ENCODE measurements around the gene ZNF415. TPM values are rescaled to one million over a fixed set of nuclear protein-coding genes. Genes with fewer than 3 reads are reported as not detected.
A peak's percentile ranks its signal among the peaks of the same experiment; 100 is the strongest.
"Not testable (repeated sequence)": the region's sequence is repeated elsewhere in the genome, so short reads cannot be mapped to it uniquely, and the experiment has no call there.

The ZNF415 gene
- 3.7 and 6.9 TPM in 2 replicates for total RNA-seq
- 3.2 TPM for polyA plus RNA-seq (2012)

DNA sequence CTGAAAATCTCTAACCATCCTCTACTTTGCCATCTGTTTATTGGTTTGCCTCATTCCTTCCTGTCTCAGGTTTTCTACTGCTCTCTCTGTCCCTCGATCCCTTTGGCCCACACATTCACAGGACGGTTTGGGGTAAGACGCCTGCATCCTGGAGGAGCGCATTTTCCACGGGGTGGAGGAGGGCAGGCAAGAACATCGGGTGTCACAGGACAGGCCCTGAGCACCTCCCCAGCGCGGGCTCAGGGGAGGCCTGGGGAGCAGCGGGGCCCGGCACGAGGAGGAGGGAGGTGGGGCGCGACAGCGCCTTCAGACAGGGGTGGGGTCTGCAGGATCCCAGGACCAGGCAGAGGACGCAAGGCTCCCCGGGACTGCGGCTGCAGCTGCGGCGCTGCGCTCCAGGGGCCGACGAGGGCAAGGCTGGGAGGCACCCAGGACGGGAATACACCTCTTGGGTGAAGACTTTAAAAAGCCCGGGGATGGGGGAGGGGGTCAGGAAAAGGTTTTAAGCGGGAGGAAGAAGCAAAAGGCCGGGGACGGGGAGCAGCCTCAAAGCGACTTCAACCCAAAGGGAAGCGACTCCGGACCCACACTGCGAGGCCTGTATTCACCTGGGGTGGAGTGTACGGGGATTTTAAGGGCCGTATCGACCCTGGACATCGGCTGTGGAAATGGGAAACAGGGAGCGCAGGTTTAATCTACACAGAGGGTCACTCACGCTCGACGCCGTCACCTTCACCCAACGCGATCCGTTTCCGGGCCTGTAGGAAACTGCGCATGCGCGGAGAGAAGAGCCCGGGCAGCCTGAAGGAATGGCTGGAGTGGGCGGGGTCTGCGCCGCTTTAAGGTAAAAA, at the start of gene ZNF415:
Gene ZNF415 (minus strand): TSS at position 770 of the 851 bp plus-strand sequence. CDS start 10,234 bp downstream, outside the sequence.
- peak; percentile 53 for DNase-seq (ENCODE audit: low read depth)

DNA sequence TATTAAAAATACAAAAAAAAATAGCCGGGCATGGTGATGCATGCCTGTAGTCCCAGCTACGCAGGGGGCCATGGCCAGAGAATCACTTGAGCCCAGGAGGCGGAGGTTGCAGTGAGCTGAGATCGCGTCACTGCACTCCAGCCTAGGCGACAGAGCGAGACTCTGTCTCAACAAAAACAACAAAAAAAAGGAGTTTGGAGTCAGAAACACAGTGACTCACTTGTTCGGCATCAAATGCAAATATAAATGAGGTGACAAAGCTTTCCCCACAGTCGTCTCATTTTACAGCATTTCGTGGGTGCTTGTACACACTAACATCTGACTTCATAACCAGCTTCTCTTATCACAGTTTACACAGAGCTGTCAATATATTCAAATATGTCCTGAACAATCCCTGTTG, 49.5 kb upstream of the ZNF415 start:
- DNase-seq (ENCODE audit: low read depth) = peak; percentile 3

DNA sequence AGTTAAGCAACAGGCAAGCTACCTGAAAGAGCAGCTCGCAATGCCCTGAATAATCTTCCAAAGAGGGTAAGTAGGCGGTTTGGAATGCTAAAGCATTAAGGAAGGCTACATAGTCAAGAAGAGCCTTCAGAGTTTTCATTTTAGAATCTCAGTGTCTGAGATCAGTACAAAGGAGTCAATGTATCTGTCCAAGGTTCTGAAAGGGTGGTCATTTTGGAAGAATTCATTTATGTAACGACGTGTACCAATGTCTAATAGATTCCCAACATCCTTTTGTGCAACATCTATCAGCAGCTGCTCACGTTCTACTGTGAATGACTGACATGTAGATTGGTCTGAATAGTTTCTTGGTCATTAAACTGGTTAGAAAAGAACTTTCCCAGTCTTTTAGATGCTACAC, 45.3 kb upstream of the ZNF415 start:
- DNase-seq (ENCODE audit: low read depth) = peak; percentile 3

DNA sequence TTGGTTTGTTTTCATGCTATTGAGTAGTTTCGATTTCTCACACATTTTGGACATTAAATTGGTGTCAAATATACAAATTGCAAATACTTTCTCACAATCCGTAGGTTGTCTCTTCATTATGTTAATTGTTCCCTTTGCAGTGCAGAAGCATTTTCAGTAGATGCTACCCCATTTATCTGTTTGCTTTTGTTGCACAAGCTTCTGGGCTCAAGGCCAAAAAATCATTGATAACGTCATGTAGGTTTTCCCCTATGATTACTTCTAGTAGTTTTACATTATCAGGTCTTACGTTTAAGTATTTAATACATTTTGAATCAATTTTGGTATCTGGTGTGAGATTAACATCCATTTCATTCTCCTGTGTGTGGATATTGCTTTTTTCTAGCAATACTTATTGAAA, 40.2 kb upstream of the ZNF415 start:
- DNase-seq (ENCODE audit: low read depth) = no peak

DNA sequence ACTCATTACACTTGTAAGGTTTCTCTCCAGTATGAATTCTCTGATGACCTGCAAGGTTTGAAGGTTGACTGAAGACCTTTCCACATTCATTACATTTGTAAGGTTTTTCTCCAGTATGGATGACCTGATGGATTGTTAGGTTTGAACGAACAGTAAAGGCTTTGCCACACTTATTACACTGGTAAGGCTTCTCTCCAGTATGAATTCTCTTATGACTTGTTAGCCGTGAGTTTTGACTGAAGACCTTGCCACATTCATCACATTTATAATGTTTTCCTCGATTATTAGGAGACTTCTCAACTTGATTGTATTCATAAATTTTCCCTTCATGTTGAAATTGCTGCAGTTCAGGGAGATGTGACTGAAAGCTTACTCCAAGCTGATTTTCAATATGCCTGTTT, 33.0 kb upstream of the ZNF415 start:
- DNase-seq (ENCODE audit: low read depth) = no peak

DNA sequence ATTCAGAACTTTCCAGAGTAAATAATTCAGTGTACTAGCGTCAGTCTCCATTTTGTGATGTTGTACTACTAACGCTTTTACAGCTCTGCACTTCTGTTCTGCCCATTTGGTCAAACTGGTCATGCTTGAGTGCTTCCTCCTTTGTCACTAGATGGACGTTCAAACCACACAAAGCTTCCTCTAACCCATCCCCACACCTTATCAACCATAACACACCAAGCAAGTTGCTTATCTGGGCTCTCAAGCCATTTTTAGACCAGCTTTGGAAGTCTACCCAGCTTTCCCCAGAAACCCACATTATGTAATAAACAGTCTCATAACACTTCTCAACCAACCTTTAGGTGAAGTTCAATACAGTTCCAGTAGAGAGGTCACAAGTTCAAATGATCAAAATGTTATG, 28.4 kb upstream of the ZNF415 start:
- no peak for DNase-seq (ENCODE audit: low read depth)

DNA sequence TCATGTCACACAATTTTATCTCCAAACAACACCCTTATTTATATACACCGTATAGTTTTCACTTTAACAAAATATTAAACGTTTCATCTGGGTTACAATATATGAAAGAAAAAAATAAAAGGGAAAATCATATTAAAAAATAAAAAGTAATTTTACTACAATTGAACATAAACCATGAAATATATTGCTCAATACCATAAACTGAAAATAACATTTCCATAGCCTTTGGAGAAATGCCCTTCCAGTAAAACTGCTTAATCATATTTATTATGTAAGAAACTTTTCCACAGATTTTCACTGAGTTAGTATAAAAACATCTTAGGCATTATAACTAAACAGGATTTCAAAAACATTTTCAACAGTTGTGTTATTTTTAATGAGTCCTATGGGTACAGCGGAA, 27.6 kb upstream of the ZNF415 start:
- DNase-seq (ENCODE audit: low read depth) = no peak

DNA sequence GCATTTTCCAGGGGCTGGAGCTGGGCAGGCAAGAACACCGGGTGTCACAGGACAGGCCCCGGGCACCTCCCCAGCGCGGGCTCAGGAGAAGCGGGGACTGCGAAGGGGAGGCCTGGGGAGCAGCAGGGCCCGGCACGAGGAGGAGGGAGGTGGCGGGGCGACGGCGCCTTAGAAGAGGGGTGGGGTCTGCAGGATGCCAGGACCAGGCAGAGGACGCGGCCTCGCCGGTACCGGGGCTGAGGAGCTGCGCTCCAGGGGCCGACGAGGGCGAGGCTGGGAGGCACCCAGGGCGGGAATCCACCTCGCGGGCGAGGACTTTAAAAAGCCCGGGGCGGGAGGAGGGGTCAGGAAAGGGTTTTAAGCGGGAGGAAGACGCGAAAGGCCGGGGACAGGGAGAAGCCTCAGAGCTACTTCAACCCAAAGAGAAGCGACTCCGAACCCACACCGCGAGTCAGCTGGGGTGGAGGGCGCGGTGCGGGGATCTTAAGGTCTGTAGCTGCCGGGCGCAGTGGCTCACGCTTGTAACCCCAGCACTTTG, 25.5 kb upstream of the ZNF415 start:
- DNase-seq (ENCODE audit: low read depth) = peak; percentile 14

DNA sequence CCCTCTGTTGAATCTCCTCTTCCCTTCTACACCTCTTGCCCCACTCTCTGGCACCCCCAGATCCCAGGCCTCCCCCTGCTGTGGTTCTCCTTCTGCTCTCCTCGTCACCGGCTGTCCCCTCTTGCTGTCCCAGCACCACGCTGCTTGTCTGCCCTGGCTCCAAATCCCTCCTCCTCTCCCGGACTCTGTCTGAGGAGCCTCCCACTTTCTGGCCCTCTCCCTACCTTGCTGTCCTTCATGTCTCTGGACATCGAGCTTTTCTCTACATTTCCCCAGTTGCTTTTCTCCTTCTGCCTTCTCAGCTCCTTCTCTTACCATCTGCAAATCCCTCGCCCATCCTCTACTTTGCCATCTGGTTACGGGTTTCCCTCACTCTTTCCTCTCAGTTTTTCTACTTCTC, 24.9 kb upstream of the ZNF415 start:
- DNase-seq (ENCODE audit: low read depth) = peak; percentile 0

DNA sequence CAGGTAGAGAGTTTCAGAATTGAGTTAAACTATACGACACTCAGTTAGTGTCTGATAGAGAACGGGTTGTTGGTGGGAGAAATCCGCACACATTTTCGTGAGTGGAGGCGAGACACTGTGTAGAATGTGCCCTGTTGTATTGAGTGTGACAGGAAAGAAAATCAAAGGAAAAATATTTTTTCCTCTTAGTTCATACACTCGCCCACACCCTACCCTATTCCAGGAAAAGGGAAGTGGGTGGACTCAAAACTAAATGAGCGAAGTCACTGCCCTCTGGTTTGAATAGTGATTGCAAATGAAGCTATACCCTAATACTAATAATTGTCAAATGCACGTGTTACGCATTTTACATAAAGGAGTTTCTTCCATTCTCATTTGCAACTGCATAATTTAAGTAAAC, 24.1 kb upstream of the ZNF415 start:
- no peak for DNase-seq (ENCODE audit: low read depth)

DNA sequence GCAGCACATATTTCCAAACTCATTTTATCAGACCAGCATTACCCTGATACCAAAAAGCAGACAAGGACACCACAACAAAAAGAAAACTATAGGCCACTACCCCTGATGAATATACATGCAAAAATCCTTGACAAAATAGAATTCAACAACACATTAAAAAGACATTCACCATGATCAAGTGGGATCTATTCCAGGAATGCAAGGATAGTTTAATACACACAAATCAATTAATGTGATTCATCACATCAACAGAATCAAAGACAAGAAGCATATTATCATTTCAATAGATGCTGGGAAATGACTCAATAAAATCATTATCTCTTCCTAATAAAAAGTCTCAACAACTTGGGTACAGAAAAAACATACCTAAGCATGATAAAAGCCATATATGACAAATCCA, 14.9 kb upstream of the ZNF415 start:
- peak; percentile 1 for DNase-seq (ENCODE audit: low read depth)

DNA sequence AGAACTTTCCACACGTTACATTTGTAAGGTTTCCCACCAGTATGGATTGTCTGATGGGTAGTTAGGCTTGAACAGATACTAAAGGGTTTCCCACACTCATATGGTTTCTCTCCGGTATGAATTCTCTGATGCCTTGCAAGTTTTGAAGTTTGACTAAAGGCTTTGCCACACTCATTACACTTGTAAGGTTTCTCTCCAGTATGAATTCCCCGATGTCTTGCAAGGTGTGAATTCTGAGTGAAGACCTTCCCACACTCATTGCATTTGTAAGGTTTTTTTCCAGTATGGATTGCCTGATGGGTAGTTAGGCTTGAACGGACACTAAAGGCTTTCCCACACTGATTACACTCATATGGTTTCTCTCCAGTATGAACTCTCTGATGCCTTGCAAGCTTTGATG, 7.6 kb upstream of the ZNF415 start:
- DNase-seq (ENCODE audit: low read depth) = no peak

DNA sequence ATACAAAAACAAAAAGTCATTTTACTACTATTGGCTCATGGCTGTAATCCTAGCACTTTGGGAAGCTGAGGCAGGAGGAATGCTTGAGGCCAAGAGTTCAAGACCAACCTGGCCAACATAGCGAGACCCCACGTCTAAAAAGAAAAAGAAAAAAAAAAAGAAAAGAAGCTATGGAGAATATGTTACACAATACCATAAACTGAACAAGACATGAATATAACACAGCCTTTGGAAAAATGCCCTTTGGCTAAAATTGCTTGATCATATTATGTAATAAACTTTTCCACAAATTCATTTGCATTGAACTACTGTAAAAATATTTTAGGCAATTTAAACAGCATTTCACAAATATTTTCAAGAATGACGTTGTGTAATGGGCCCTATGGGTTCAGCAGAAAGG, 3.7 kb upstream of the ZNF415 start:
- no peak for DNase-seq (ENCODE audit: low read depth)

DNA sequence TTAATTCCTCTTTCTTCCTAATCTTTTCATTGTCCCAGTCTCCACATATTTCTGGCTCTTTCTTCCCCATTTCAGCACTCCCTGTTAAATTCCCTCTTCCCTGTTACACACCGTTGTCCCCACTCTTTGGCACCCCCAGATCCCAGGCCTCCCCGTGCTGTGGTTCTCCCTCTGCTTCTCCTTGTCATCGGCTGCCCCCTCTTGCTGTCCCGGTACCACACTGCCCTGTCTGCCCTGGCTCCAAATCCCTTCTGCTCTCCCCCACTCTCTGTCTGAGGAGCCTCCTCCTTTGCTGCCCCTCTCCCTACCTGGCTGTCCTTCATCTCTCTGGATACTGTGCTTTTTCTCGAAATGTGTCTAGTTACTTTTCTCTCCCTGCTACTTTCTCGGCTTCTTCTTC, 983 bp downstream of the ZNF415 start:
- DNase-seq (ENCODE audit: low read depth) = no peak

DNA sequence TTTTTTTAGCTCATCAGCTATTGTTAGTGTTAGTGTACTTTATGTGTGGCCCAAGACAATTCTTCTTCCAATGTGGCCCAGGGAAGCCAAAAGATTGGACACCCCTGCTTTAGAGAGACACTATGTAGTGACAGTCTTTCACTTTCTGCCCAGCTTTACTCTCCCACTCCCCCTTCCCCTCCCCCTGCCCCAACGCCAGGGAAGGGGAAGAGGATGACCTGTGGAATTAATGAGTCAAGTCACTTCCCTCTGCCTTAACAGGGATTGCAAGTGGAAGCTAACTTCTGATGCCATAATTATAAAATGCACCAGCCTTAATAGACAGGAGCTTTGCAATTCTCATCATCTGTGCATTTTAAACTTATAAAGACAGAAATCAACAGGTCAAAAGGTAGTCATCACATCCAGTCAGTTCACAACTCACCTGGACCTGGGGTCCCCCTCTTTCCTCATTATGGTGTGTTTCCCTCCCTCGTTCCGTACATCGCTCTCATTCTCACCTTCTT, 1.6 kb downstream of the ZNF415 start:
- no peak for DNase-seq (ENCODE audit: low read depth)

DNA sequence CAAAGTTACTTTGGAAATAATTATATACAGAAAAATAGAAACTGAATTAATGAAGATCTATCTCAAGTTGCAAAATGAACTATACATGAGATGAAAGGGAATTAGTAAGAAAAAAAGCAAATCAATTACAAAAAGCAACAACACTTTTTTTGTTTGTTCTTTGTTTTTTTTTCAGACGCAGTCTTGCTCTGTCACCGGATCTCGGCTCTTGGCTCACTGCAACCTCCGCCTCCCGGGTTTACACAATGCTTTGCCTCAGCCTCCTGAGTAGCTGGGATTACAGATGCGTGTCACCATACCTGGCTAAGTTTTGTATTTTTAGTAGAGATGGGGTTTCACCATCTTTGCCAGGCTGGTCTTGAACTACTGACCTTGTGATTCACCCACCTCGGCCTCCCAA, 2.2 kb downstream of the ZNF415 start:
- no peak for DNase-seq (ENCODE audit: low read depth)

DNA sequence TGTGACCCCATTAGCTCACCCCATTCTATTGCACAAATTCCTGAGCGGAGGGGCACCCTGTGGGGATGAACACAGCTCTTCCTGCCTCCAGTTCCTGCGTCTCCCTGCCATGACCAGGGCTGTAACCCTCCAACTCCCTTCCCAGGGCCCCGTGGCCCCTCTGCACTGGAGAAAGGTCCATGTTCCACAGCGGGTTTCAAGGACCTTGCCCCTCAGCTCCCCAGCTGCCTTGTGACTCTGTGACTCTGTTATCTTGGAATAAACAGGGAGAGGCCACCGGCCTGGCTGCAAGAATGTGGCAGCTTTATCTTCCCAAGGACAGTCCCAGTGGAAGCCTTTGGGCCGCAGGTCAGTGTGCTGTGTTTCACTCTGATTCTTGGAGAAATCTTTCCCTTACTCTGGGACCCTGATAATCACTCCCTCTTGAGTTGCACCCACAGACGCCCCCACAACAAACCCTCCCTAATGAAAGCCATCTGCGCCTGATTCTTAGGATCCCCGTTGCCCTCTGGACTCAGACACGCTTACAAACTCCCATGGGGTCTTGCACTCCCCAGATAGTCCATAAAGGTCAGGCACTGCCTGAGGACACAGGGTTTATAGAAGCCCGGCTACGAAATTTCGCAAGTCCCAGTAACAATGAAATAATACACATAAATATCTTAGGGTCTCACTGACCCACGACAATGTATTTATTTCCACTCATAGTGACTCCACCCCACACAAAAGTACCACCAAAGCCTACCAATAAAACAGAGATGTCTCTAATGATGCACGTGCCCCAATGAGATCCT, 5.8 kb downstream of the ZNF415 start:
- not testable (repeated sequence) for DNase-seq (ENCODE audit: low read depth)

DNA sequence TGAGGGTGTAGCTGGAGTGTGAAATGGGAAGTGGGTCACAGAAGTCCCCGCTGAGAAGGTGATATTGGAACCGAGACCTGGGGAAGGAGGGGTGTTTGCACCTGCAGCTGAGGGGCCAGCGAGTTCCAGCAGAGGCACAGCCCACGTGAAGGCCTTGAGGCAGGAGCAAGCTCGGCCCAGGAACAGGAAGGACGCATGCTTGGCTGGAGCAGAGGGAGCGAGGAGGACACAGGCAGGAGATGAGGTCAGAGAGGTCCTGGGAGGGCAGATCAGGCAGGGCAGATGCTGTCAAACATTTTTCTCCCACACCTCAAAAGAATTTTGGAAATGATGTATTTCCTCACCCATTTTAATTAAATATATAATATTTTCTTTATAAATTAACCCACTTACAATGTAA, 9.3 kb downstream of the ZNF415 start:
- no peak for DNase-seq (ENCODE audit: low read depth)

DNA sequence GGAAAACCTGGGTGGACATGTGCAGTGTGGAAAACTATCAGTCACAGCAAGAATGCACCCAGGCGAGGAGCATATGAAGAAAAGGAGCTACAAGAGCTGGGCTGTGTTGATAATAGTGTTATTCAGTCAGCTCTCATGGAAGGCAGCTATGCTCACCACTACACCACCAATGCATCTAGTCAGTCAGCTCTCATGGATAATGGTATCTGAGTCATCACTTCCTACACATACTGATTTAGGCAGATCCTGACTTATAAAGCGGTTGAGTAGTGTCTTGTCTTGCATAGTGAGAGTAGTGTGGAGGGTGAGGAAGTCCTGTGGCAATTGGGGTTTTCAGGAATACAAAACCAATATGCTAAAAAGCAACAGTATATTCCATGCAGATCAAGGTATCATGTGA, 20.4 kb downstream of the ZNF415 start:
- DNase-seq (ENCODE audit: low read depth) = no peak

DNA sequence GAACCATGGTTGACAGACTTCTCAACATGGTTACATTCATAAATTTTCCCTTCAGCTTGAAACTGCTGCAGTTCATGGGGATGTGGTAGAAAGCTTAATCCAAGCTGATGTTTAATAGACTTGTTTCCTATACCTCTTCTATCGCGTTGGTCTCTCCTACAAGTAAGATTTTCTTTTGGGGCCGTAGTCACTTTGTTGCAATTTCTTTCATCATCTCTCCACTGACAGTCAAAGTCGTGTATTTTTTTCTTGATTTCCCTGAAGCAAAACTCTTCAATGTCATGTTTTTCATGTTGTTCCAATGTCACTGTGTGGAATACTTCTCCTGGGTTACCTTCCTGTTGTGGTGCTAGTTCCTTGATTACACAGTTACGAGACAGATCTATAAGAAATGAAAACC, 23.2 kb downstream of the ZNF415 start:
- no peak for DNase-seq (ENCODE audit: low read depth)

DNA sequence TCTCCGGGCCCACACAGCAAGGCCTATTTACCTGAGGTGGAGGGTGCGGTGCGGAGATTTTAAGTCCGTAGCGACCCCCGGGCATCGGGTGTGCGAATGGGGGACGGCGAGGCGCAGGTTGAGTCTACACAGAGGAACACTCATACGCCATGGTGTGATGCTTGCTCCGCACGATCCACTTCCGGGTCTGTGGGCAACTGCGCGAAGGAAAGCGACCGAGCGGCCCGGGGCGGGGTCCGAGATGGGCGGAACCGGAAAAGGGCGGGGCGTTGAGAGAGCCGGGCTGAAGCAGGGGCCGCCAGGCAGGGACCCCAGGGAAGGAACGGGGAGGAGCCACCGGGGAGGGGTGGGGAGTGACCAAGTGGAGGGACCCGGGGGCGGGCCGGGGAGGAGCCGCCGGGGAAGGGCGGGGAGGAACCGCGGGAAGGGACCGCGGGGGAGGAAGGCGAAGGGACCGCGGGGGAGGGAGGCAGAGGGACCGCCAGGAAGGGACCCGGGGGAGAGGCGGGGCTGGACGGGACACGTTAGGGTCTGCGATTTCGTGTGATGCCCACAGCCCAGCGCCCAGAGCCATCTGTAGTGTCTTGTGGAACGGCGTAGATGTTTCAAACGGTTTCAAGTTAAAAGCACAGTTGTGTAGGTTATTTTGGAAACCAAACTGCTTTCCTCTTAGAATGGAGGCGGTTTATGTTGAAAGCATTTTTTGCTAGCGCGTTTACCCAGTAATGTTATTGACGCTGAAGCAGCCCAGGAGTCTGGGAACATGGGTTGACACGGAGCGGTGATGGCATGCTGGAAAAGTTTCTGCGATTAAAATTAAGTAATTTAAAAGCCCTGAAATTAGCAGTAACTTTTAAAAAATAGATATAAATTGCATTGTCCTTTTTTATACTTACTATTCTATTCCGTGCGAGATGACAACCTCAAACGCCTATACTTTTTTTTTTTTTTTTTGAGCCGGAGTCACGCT, 29.2 kb downstream of the ZNF415 start, which contains the start of gene ZNF160:
Gene ZNF160 (minus strand): TSS at position 189 of the 970 bp plus-strand sequence. CDS start 17,146 bp downstream, outside the sequence.
- DNase-seq (ENCODE audit: low read depth) = peak; percentile 98
